Measurements from ENCODE around the gene SFTPD. TPM values are rescaled to one million over a fixed set of nuclear protein-coding genes. Genes with fewer than 3 reads are reported as not detected.

SFTPD gene
- total RNA-seq, 1 donor: 0.36 TPM

- Histone ChIP-seq H3K27me3 (ENCODE audit: insufficient read depth, low read length) (peaks cover 34% of the 10 kb centered on the region), H3K4me3 (ENCODE audit: insufficient read depth, low read length) (no peak overlapping the region), H4K20me1 (ENCODE audit: insufficient read depth, low read length) (no peaks in the 10 kb centered on the region), H3K4me1 (ENCODE audit: insufficient read depth, low read length) (peaks cover 3% of the 10 kb centered on the region), H2AFZ (ENCODE audit: low read length) (no peak overlapping the region), H3K27ac (ENCODE audit: low read depth, low read length) (no peak overlapping the region), H3K4me2 (ENCODE audit: insufficient read depth, low read length) (no peak overlapping the region), H3K79me2 (ENCODE audit: insufficient read depth, low read length) (no peaks in the 10 kb centered on the region), H3K36me3 (ENCODE audit: insufficient read depth, low read length) (no peaks in the 10 kb centered on the region), H3K9me3 (ENCODE audit: low read depth, low read length) (no peaks in the 10 kb centered on the region)
- DNase-seq (ENCODE audit: insufficient read length, low spot score, missing footprints): no peak
- no peak for TF ChIP-seq CTCF (IDR thresholded peaks at IDR 0.05; ENCODE audit: extremely low read depth, low read depth, low read length)
Measured at GRCh38 chr10:79979310-79979975, 30.5 kb upstream of the SFTPD start.

GRCh38 chr10:79976999-79977398 is 28.1 kb upstream of the SFTPD start:
- Histone ChIP-seq H3K4me3 (ENCODE audit: insufficient read depth, low read length) (no peak overlapping the region), H3K4me1 (ENCODE audit: insufficient read depth, low read length) (no peaks in the 10 kb centered on the region), H4K20me1 (ENCODE audit: insufficient read depth, low read length) (no peaks in the 10 kb centered on the region), H3K4me2 (ENCODE audit: insufficient read depth, low read length) (no peak overlapping the region), H3K79me2 (ENCODE audit: insufficient read depth, low read length) (no peaks in the 10 kb centered on the region), H2AFZ (ENCODE audit: low read length) (no peak overlapping the region), H3K27me3 (ENCODE audit: insufficient read depth, low read length) (peaks cover 20% of the 10 kb centered on the region), H3K9me3 (ENCODE audit: low read depth, low read length) (no peaks in the 10 kb centered on the region), H3K27ac (ENCODE audit: low read depth, low read length) (no peak overlapping the region), H3K36me3 (ENCODE audit: insufficient read depth, low read length) (no peaks in the 10 kb centered on the region)
- no peak for TF ChIP-seq CTCF (IDR thresholded peaks at IDR 0.05; ENCODE audit: extremely low read depth, low read depth, low read length)
- no peak for DNase-seq (ENCODE audit: insufficient read length, low spot score, missing footprints)

- no peaks in the 10 kb centered on the region for H3K27me3 ChIP-seq (ENCODE audit: insufficient read depth, low read length)
- H3K79me2 ChIP-seq (ENCODE audit: insufficient read depth, low read length): no peaks in the 10 kb centered on the region
- H3K4me1 ChIP-seq (ENCODE audit: insufficient read depth, low read length): no peaks in the 10 kb centered on the region
- H4K20me1 ChIP-seq (ENCODE audit: insufficient read depth, low read length): no peaks in the 10 kb centered on the region
- TF ChIP-seq CTCF (IDR thresholded peaks at IDR 0.05; ENCODE audit: extremely low read depth, low read depth, low read length): no peak
- H3K4me2 ChIP-seq (ENCODE audit: insufficient read depth, low read length): no peak overlapping the region
- no peak for DNase-seq (ENCODE audit: insufficient read length, low spot score, missing footprints)
- H3K9me3 ChIP-seq (ENCODE audit: low read depth, low read length): peaks cover 3% of the 10 kb centered on the region
- H3K27ac ChIP-seq (ENCODE audit: low read depth, low read length): no peak overlapping the region
- no peak overlapping the region for H3K4me3 ChIP-seq (ENCODE audit: insufficient read depth, low read length)
- no peaks in the 10 kb centered on the region for H3K36me3 ChIP-seq (ENCODE audit: insufficient read depth, low read length)
- H2AFZ ChIP-seq (ENCODE audit: low read length): no peak overlapping the region
Measured at GRCh38 chr10:79970062-79970461, 21.2 kb upstream of the SFTPD start.

GRCh38 chr10:79947787-79948424 is 999 bp downstream of the SFTPD start:
- no peaks in the 10 kb centered on the region for H3K9me3 ChIP-seq (ENCODE audit: low read depth, low read length)
- peaks cover 18% of the 10 kb centered on the region for H3K27me3 ChIP-seq (ENCODE audit: insufficient read depth, low read length)
- DNase-seq (ENCODE audit: insufficient read length, low spot score, missing footprints): no peak
- no peak overlapping the region for H2AFZ ChIP-seq (ENCODE audit: low read length)
- H3K4me3 ChIP-seq (ENCODE audit: insufficient read depth, low read length): no peak overlapping the region
- H3K79me2 ChIP-seq (ENCODE audit: insufficient read depth, low read length): no peaks in the 10 kb centered on the region
- H3K36me3 ChIP-seq (ENCODE audit: insufficient read depth, low read length): no peaks in the 10 kb centered on the region
- H4K20me1 ChIP-seq (ENCODE audit: insufficient read depth, low read length): no peaks in the 10 kb centered on the region
- no peak for TF ChIP-seq CTCF (IDR thresholded peaks at IDR 0.05; ENCODE audit: extremely low read depth, low read depth, low read length)
- no peaks in the 10 kb centered on the region for H3K4me1 ChIP-seq (ENCODE audit: insufficient read depth, low read length)
- no peak overlapping the region for H3K27ac ChIP-seq (ENCODE audit: low read depth, low read length)
- H3K4me2 ChIP-seq (ENCODE audit: insufficient read depth, low read length): no peak overlapping the region
